Measurements from ENCODE around the gene NPW.

- TF ChIP-seq YY1 (IDR thresholded peaks at IDR 0.05; ENCODE audit: insufficient read depth, insufficient read length) (no peak), SUZ12 (IDR thresholded peaks at IDR 0.05; ENCODE audit: extremely low read depth, insufficient read depth, insufficient read length) (no peak), ZNF274 (IDR thresholded peaks at IDR 0.05; ENCODE audit: low read depth, low read length) (no peak)
Observed at GRCh38 chr16:2016407-2016922, 3.1 kb upstream of the NPW start.
